GM19324 (cell line): ENCODE measurements around the gene CACNG4.

ENCODE experiments used
- ATAC-seq: cut with Tn5 transposase; IDR thresholded peaks from one replicate; pipeline ENCODE4 v1.9.1; 2021; ENCODE audit warnings: mild to moderate bottlenecking, moderate library complexity; ENCODE audit not compliant: unreplicated experiment, low FRiP score

CACNG4 gene

DNA sequence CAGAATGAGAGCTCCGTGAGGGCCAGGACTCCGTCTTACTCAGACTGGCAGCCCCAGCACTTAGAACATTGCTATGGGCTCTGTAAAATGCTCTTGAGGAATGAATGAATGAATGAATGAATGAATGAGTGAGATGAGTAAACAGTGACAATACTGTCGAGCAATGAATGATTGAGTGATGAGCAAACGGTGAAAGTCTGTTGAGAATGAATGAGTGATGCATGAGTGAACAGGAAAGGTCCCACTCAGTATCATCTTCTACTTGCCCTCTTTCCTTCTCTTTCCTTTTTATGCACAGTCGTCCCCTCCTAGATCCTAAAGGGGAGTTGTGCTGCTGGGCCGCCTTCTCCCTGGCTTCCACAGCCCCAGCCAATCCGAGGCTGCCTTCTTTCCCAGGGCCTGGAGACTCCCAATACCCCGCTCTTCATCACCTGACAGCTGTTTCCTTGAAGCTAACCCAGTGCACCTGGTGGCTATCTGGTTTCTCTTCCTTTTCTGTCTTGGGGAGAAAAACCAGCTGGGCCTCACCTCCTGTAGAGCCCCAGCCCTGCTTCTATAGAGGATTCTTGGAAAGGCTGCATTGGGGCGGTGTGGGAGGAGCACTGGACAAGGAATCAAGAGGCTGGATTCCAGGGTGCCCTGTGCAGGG lies 47.1 kb downstream of the CACNG4 start:
- no peak for ATAC-seq

DNA sequence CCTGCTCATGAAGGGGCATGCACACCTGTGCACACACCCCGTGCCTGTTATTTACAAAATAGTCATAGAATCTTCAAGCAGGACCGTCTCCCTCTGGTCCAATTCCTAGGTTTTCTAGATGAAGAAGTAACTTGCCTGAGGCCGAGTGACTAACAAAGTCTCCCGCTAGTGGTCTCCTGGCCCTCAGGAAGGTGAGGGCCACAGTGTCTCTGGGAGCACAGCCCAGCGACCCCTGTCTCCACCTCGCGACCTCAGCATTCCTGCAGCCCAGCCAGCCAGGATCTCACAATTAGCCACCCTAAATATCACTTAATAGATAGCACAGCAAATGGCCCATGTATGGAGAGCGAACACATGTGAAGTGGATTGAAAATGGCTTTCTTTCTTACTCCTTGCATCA lies 49.4 kb downstream of the CACNG4 start:
- no peak for ATAC-seq

DNA sequence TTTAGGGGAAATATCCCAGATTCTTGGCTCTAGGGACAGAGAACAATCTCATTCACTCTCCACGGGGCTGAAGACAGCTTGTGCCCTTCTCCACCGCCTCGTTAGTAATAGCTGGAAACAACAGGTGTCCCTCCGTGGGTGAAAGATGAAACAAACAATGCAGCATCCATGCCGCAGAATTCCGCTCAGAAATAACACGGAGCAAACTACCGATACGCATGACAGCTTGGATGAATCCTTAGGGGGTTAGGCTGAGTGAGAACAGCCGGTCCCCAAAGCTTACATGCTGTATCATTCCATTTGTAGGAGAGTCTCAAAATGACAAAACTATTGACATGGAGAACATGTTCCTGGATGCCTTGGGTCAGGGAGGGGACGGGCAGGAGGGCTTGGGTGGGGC lies 50.5 kb downstream of the CACNG4 start:
- no peak for ATAC-seq

DNA sequence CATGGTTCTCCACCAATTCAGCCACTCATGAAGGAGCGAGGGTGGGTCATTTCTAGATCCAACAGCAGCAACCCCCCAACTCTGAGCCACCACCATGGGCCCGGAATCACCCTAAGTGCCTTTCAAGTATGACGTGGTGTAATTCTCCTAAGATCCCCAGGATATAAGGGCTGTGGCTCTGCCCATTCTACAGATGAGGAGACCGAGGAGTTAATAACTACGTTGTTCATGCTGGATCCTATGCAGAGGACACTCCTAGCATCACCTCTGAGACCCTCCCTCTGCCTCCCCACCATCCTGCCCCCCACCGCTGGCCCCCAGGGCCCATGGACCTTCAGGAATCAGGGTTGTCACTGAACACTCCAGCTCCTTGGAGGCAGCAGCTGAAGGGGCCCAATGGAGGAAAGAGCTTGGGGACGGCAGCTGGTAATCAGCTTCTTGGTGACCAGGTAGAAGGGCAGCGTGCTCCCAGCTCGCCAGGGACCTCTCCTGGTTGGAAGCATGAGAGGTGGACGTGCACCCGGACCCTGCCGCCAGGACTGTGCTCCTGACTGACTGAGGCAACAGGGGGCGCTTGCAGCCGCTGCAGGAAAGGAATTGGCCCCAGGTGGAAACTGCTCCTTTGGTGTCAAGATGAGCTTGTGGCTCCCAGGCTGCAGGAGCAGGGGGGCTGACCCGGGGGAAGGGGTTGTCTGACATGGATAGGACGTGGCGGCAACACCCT lies 51.7 kb downstream of the CACNG4 start:
- no peak for ATAC-seq

DNA sequence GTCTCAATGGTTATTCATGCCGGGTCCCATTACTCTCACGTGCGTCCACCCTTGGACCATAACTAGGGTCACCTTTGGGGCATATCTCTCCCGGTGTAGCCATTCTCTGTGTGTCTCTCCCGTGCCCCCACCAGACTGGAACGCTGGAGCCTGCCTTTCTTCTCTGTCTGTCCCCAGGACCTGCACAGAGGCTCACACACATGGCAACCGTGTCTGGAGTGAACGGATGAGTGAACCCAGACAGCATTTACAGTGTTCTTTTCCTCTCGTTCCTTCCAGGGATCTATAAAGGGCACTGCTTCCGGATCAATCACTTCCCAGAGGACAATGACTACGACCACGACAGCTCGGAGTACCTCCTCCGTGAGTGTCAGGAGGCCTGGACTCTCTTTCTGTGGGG lies 53.4 kb downstream of the CACNG4 start:
- ATAC-seq: no peak

DNA sequence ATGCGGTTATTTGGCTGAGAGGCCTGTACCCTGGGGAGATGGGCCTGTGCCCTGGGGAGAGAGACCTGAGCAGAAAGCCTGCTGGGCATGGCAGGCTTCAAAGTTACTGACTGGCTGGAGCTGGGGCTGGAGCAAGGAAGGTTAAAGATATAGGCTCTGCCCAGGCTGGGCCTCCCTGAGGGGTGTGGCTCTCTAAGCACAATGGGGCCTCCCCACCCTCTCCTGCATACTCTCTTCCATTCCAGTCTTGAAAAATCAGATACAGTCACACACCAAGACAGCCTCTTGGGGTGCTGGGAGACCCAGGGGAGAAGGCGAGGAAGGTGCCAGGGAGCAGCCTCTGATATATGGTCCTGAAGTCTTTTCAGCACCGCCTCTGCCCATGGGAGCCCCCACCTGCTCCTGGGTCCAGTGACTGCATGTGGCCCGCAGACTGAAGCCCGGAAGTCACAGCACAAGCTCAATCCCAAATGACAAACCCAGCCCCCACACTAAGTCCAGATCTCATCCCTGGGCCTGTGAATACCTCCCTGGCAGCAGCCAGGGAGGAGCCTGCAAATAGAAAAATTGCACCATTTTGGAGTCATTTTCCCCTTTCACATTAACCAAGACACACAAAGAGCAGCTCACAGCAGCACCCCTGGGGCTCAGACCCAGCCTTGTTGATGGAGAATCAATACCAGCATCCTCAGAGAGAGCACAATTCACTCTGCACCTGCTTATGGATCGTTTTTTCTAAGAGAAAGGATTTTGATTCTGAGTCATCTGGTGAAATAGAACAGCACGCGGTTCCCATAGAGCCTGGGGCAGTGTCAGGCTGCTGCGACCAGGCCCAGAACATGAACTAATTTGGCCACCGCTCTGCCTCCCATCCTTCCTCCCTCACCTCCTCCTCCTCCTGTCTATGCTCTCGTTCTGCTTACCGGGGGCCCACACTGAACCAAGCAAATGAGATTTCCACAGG lies 54.2 kb downstream of the CACNG4 start:
- no peak for ATAC-seq

DNA sequence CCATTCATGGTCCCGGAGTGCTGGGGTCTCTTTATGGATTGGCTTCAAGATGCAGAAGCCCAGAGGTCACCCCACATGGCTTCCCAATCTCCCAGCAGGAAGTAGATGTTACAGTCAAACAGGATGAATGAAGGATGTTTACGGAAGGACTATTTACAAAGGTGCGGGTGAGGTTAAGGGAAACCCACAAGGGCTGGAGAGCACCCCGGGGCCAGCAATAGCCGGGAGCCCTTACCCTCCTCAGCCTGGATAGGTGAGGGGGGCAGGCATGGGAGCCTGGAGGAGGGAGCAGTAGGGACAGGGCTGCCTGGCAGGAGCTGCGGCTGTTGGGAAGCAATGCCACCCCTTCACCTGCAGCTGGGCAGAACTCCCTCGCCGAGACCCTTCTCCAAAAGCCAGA lies 55.3 kb downstream of the CACNG4 start:
- ATAC-seq: no peak

DNA sequence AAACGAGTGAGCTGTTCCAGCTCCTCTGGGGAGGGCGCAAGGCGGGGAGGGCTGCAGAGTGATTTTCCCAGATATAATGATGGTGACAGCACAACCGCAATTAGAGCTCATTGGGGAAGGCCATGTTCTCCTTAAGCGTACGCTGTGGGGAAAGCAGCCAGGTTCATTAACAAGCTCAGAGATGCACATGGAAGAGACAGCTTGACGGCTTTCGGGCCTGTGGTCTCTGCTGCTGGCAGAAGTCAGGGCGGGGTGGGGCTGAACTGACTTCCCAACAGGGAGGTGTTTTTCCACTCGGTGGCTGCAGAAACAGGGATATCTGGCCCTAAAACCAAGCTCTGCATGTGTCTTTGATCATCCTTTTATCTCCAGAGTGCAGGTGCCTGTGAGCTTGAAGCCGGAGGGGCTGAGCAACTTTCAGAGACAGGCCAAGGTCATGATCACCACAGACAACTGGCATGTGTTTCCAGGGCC lies 55.8 kb downstream of the CACNG4 start:
- no peak for ATAC-seq

DNA sequence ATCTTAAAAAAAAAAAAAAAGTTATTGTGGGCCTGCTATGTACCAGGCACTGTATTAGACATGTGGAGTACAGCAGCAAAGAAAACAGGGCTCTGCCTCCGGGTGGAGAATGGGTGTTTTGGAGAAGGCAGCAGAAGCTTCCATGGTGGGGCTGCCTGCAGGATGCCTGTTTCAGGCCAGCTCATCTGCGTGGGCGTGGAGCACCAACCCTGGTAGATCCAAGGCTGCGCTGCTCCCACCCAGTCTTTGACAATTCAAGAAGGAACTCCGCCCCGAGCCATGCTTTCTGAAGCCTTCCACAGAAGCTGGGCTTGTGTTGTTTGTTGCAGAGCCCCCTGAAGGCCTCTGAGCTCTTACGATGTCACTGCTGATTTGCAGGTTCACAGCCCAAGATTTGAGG lies 56.7 kb downstream of the CACNG4 start:
- no peak for ATAC-seq

DNA sequence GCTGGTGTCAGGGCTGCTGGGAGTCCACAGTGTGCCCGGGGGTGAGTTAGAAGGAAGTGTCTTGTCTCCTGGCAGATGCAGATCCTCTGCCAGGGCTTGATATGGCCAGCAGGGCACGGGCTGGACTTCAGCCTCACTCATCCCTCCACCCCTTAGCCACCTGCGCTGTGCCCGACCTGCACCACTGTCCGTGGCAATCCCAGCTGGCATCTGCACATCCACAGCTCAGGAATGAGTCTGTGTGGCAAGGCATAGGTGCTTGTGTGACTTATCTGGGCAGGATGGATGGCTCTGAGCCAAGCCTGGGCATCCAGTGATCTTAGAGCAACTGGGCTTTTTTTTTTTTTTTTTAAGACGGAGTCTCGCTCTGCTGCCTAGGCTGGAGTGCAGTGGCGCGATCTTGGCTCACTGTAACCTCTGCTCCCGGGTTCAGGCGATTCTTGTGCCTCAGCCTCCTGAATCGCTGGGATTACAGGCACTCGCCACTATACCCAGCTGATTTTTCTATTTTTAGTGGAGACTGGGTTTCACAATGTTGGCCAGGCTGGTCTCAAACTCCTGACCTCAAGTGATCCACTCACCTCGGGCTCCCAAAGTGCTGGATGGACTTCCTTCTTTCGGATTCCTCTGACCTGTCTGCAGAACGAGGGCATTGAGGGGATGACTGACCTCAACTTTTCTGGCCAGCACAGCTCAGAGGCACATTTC lies 57.4 kb downstream of the CACNG4 start:
- ATAC-seq: no peak

DNA sequence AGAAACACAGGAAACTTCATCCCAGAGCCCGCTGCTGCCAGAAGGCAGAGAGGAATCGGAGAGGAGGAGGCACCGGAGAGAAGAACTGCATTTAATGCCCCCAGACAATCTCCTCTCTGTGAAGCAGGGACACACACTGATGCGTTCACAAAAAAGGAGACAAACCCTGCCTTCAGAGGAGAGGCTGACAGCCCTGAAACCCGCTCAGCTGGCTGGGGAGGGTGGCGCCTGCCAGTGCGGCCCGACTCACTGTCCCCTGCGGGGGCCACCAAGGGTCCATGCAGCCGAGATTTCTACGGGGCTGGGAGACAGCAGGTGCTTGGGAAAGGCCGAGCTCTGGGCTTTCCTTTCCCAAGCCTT lies 57.9 kb downstream of the CACNG4 start:
- ATAC-seq: no peak

DNA sequence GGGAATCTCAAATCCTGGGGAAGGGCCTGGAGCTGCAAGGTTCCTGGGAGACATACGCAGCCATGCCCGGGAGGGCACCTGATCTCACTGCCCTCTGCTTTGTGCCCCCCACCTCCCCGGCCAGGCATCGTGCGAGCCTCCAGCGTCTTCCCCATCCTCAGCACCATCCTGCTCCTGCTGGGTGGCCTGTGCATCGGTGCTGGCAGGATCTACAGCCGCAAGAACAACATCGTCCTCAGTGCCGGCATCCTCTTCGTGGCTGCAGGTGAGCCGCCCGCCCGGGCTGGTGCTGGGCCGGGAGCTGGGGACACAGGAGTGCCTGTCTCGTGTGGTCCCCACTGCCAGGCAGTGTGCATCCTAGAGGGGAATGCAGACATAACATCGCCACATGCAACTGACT lies 60.2 kb downstream of the CACNG4 start:
- ATAC-seq: no peak

DNA sequence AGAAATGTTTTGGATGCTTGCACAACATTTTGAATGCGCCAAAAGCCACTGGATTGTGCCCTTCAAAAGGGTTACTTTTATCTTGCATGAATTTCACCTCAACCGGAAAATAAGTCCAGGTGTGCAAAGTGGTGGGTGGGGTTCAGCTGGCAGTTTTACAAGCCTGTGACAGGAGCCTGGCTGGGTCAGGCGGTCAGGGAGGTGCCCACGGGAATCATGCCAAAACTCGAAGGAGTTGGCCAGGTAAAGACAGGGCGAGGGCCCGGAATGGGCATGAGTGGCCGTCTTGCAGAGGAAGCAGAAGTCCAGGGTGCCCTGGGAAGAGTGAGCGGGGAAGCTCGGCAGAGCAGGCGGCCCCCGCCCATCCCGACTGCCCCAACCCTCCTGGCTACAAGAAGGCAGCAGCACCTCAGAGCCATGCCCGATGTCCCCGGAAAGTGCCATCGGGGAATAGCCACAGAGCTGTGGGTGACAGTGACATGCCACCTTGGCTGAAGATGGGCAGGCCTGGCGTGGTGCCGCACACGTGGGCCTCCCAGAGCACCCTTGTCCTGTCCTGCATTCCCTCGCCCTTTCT lies 60.8 kb downstream of the CACNG4 start:
- no peak for ATAC-seq

DNA sequence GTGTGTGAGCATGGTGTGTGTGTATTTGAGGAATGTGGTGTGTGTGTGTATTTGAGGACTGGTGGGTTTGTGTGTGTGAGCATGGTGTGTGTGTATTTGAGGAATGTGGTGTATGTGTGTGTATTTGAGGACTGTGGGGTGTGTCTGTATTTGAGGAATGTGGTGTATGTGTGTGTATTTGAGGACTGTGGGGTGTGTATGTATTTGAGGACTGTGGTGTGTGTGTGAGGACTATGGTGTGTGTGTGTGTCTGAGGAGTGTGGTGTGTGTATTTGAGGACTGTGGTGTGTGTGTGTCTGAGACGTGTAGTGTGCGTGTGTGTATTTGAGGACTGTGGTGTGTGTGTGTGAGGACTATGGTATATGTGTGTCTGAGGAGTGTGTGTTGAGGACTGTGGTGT lies 61.8 kb downstream of the CACNG4 start:
- no peak for ATAC-seq

DNA sequence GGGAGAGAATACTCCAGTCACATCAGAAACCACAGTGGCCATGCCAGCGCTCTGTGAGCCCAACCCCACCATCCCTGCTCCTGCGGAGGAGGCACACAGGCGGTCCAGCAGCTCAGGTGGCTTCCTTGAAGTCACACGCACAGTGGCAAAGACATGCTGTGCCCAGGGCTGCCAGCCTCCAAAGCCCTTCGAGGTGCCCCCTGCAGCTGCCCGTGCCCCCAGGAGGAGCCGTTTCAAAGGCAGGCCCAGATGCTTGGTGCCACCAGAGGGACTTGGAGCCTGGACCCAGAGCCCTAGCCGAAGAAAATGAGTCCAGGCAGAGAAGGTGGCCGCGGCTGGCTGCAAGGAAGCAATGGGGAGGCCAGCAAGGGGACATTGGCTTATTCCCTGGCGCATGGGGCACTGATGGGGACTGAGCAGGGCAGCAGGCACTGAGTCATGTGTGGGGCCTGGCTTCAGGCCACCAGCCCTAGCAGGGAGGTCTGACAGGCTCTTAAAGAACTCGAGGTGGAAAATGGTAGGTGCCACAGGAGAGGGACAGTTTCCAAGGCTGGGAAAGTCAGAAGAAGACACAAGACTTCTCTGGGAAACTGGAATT lies 62.6 kb downstream of the CACNG4 start:
- ATAC-seq: no peak

DNA sequence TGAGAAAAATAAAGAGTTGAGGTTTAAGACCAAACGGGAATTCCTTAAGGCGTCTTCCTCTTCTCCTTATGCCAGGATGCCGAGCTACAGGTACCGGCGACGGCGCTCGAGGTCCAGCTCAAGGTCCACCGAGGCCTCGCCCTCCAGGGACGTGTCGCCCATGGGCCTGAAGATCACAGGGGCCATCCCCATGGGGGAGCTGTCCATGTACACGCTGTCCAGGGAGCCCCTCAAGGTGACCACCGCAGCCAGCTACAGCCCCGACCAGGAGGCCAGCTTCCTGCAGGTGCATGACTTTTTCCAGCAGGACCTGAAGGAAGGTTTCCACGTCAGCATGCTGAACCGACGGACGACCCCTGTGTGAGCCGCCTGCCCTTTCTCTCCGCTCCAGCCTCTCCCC lies 66.1 kb downstream of the CACNG4 start:
- no peak for ATAC-seq

DNA sequence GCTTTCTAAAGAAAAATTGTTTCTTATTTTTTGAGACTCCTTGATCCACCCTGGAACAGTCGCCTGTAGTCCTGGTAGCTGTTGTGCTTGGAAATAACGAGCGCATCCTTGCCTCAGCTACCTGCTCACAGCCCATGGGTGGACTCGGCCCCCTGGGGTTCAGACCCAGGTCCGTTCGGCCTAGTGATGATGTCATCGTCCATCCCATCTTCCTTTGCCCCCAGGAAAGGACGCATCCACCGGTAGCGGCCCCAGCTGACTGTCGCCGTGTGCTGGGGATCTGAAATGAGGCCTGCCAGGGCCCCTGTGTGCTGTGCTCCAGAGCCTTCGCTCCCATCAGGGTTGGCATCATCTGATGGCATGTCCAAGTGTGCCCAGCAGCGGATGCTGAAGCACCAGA lies 67.9 kb downstream of the CACNG4 start:
- no peak for ATAC-seq

DNA sequence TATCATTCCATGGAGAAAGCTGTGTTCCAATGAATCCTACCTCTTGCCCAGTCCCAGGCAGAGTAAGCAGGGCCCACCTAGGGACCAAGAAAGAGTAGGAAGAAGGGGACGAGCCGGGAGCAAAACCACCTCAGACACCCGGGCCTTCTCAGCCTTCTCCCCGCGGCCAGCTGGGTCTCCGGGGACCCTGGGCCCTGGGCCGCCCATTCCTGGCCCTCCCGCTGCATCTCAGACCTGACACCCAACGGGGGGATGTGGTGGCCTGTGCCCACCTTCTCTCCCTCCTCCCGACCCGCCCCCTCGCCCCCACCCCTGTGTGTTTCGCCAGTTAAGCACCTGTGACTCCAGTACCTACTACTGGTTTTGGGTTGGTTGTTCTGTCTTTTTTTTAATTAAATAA lies 68.5 kb downstream of the CACNG4 start:
- no peak for ATAC-seq

DNA sequence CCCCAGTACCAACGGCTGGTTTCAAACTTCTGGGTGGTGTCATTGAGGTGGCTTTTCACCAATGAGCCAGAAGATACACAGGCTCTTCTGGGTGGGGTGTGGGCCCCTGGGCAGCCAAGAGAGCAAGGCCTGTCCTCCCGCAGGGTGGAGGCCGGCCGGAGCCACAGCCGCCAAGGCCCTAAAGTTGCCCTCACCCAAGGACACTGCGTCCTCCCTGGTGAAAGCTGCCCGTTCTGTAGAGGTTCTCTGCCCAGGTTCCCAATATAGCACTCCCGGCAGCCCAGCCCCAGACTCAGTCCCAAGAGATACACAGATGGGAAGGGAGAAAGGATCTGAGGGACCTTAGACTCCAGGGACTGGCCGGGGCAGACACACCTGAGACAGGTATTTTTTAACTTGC lies 69.1 kb downstream of the CACNG4 start:
- ATAC-seq: no peak
